IMR-90 (cell line): ENCODE results near the gene NDOR1. TPM values are rescaled to one million over a fixed set of nuclear protein-coding genes. Genes with fewer than 3 reads are reported as not detected.

Experiments used
- ATAC-seq: fragments of 200-7000 bp; cut with Tn5 transposase; 2 replicates; pipeline ENCODE4 v1.9.1; 2020; ENCODE audit warnings: low read depth, mild to moderate bottlenecking, moderate library complexity
- BruUV-seq: library from RNA; stranded (reverse); fragments of 400-500 nt; replicated peaks from 2 replicates; lab custom pipeline; 2021; lab: Mats Ljungman, UMichigan
- CTCF ChIA-PET: fragments of 300-600 bp; formaldehyde crosslinking; extraction: SDS; loops from one replicate; lab custom pipeline; 2021; ENCODE audit warnings: antibody characterized with exemption; lab: Yijun Ruan, JAX
- POLR2A ChIA-PET: fragments of 300-600 bp; sonication (Branson Sonifier 250); formaldehyde crosslinking; loops from one replicate; lab custom pipeline; 2022; ENCODE audit warnings: antibody characterized with exemption; ENCODE audit not compliant: unreplicated experiment; lab: Charles Lee
- DNase-seq: peaks from one replicate; pipeline ENCODE4 v3.0.0; 2013
- H2AFZ ChIP-seq: replicated peaks from 2 replicates; pipeline ENCODE3; 2013; ENCODE audit warnings: low read length, mild to moderate bottlenecking; ENCODE audit not compliant: poor library complexity
- H2AK5ac ChIP-seq: 2 replicates; pipeline ENCODE4 v1.6.1; 2013; ENCODE audit warnings: low read depth, low read length, inconsistent platforms
- H2AK9ac ChIP-seq: replicated peaks from 2 replicates; pipeline ENCODE3; 2013; ENCODE audit warnings: mild to moderate bottlenecking, low read depth, low read length, moderate library complexity; ENCODE audit not compliant: poor library complexity
- H2BK120ac ChIP-seq: 2 replicates; pipeline ENCODE4 v1.6.1; 2013; ENCODE audit warnings: low read depth, low read length, inconsistent platforms
- H2BK15ac ChIP-seq: 3 replicates; pipeline ENCODE4 v1.6.1; 2013; ENCODE audit warnings: low read depth, low read length, inconsistent platforms
- H2BK20ac ChIP-seq: 2 replicates; pipeline ENCODE4 v1.6.1; 2013; ENCODE audit warnings: low read depth, mild to moderate bottlenecking, inconsistent platforms, low read length, moderate library complexity
- H2BK5ac ChIP-seq: 2 replicates; pipeline ENCODE4 v1.6.1; 2013; ENCODE audit warnings: mild to moderate bottlenecking, low read depth, low read length, inconsistent platforms; ENCODE audit not compliant: poor library complexity, severe bottlenecking
- H3K14ac ChIP-seq: replicated peaks from 2 replicates; pipeline ENCODE4 v1.6.1; 2013; ENCODE audit warnings: low read depth, low read length, inconsistent platforms
- H3K18ac ChIP-seq: 2 replicates; pipeline ENCODE4 v1.6.1; 2013; ENCODE audit warnings: low read depth, low read length, control low read depth
- H3K23ac ChIP-seq: 2 replicates; pipeline ENCODE4 v1.6.1; 2013; ENCODE audit warnings: low read depth, low read length, inconsistent platforms
- H3K27ac ChIP-seq: 2 replicates; pipeline ENCODE4 v1.5.1; 2013; ENCODE audit warnings: mild to moderate bottlenecking, control low read depth, low read length; ENCODE audit not compliant: insufficient read depth
- H3K27me3 ChIP-seq: 2 replicates; pipeline ENCODE4 v1.6.1; 2013; ENCODE audit warnings: low read length; ENCODE audit not compliant: control insufficient read depth, insufficient read depth
- H3K36me3 ChIP-seq: 2 replicates; pipeline ENCODE4 v1.6.1; 2013; ENCODE audit warnings: low read length, mixed read lengths; ENCODE audit not compliant: control insufficient read depth, insufficient read depth
- H3K4ac ChIP-seq: 2 replicates; pipeline ENCODE4 v1.6.1; 2013; ENCODE audit warnings: low read depth, low read length, inconsistent platforms
- H3K4me1 ChIP-seq: 2 replicates; pipeline ENCODE4 v1.6.1; 2013; ENCODE audit warnings: low read length, mixed read lengths; ENCODE audit not compliant: control insufficient read depth, insufficient read depth
- H3K4me2 ChIP-seq: 2 replicates; pipeline ENCODE4 v1.6.1; 2013; ENCODE audit warnings: low read depth, mild to moderate bottlenecking, control low read depth, low read length, moderate library complexity
- H3K4me3 ChIP-seq: 2 replicates; pipeline ENCODE4 v1.5.1; 2013; ENCODE audit warnings: low read depth, mild to moderate bottlenecking, control low read depth, low read length, moderate library complexity; ENCODE audit not compliant: insufficient read depth
- H3K56ac ChIP-seq: 2 replicates; pipeline ENCODE4 v1.6.1; 2013; ENCODE audit warnings: low read length, inconsistent platforms; ENCODE audit not compliant: insufficient read depth; ENCODE audit errors: extremely low read depth
- H3K79me1 ChIP-seq, 2 experiments: 2 replicates each; pipeline ENCODE4 v1.6.1; 2013; ENCODE audit warnings: low read length in 2 of 2, inconsistent platforms in 1 of 2, low read depth in 1 of 2
- H3K9ac ChIP-seq: 2 replicates; pipeline ENCODE4 v1.6.1; 2013; ENCODE audit warnings: low read depth, low read length, control low read depth
- H3K9me1 ChIP-seq: 2 replicates; pipeline ENCODE4 v1.6.1; 2013; ENCODE audit warnings: low read length, inconsistent platforms; ENCODE audit not compliant: insufficient read depth
- H3K9me3 ChIP-seq: 2 replicates; pipeline ENCODE4 v1.6.1; 2013; ENCODE audit warnings: low read length; ENCODE audit not compliant: control insufficient read depth, insufficient read depth
- H4K20me1 ChIP-seq: 2 replicates; pipeline ENCODE4 v1.6.1; 2013; ENCODE audit warnings: low read length, inconsistent platforms; ENCODE audit not compliant: insufficient read depth
- H4K5ac ChIP-seq: 2 replicates; pipeline ENCODE4 v1.6.1; 2013; ENCODE audit warnings: mild to moderate bottlenecking, low read depth, low read length, control low read depth
- H4K8ac ChIP-seq, 2 experiments: 2 replicates each; pipeline ENCODE4 v1.6.1; 2013; ENCODE audit warnings: low read depth in 2 of 2, low read length in 2 of 2, control low read depth in 1 of 2, inconsistent platforms in 1 of 2
- H4K91ac ChIP-seq: 2 replicates; pipeline ENCODE4 v1.6.1; 2013; ENCODE audit warnings: low read depth, low read length, inconsistent platforms; ENCODE audit not compliant: insufficient read depth
- BHLHE40 ChIP-seq: fragments of 150-350 bp; IDR thresholded peaks from 2 replicates; pipeline ENCODE4 v1.6.1; 2016; ENCODE audit warnings: mild to moderate bottlenecking, low read depth, low read length
- CTCF ChIP-seq: conservative IDR thresholded peaks from 2 replicates; pipeline ENCODE4 v1.5.1; 2012; ENCODE audit warnings: mild to moderate bottlenecking, low read depth, low read length, improper control_type of control experiment
- NFE2L2 ChIP-seq: fragments of 150-350 bp; IDR thresholded peaks from 2 replicates; pipeline ENCODE4 v1.6.1; 2016; ENCODE audit warnings: low read depth, mild to moderate bottlenecking, low read length
- RCOR1 ChIP-seq: IDR thresholded peaks from 2 replicates; pipeline ENCODE4 v1.6.1; 2012; ENCODE audit warnings: mild to moderate bottlenecking, low read length, improper control_type of control experiment; ENCODE audit not compliant: insufficient replicate concordance
- RFX5 ChIP-seq: IDR thresholded peaks from 2 replicates; pipeline ENCODE4 v1.8.0; 2012; ENCODE audit warnings: low read depth, mild to moderate bottlenecking, low read length, moderate library complexity
- SMC3 ChIP-seq: fragments of 150-350 bp; IDR thresholded peaks from 2 replicates; pipeline ENCODE4 v1.6.1; 2016; ENCODE audit warnings: low read depth, mild to moderate bottlenecking, antibody characterized with exemption, low read length, moderate library complexity
- WGBS, 2 experiments: methylation state at CpG; one replicate each; pipeline versions ENCODE4 v1.1.5 to v1.1.7; 2013; ENCODE audit warnings: missing lambda C conversion rate in 2 of 2; ENCODE audit not compliant: insufficient read length in 1 of 2; ENCODE audit errors: extremely low coverage in 2 of 2; 5-methylcytosine and 5-hydroxymethylcytosine counted together
- dilution Hi-C: fragments of 300-500 bp; cut with HindIII; formaldehyde crosslinking; loops from one replicate; pipeline ENCODE4 v1.14.3; 2018; ENCODE audit warnings: low sequenced_read_pairs; ENCODE audit not compliant: unreplicated experiment
- in situ Hi-C: fragments of 300-500 bp; cut with MboI; formaldehyde crosslinking; loops from 3 replicates; pipeline ENCODE4 v1.14.3; 2019; ENCODE audit warnings: low sequenced_read_pairs, inconsistent platforms, mixed read lengths
- intact Hi-C: fragments of 100-400 bp; cut with micrococcal nuclease; formaldehyde crosslinking; loops from 2 replicates; pipeline ENCODE4 v1.10.0; 2022
- polyA plus RNA-seq, 3 experiments: library from polyadenylated mRNA; depleted of rRNA; stranded (reverse); fragments of >200 nt; gene quantifications; 2 replicates each; pipeline ENCODE4 v1.2.3, GENCODE V29; 2012; ENCODE audit warnings: low replicate concordance in 1 of 3
- total RNA-seq: library from RNA; depleted of rRNA; stranded (reverse); fragments of >200 nt; gene quantifications from 2 replicates; pipeline ENCODE4 v1.2.3, GENCODE V29; 2012

NDOR1 gene
- total and polyA plus RNA-seq, 2 of the 4 experiments (the other 2 are of a cell fraction): 0.90 to 10.6 TPM

- CTCF ChIA-PET: no interaction called here
- ATAC-seq (no peak), DNase-seq (no peak)
- H3K36me3 ChIP-seq: peaks cover 9% of the 10 kb centered on the region
- no peak overlapping the region for H2AFZ ChIP-seq
- no peak overlapping the region for H3K4ac ChIP-seq
- H3K14ac ChIP-seq: no peak overlapping the region
- H3K9me1 ChIP-seq: peaks cover 4% of the 10 kb centered on the region
- H3K4me3 ChIP-seq: no peak overlapping the region
- H3K79me1 ChIP-seq: peaks cover 3 to 17% of the 10 kb centered on the region in 2 experiments; a peak in 3 of 4 replicates
- H4K91ac ChIP-seq: no peak overlapping the region
- dilution Hi-C loops: no loop called here
- BruUV-seq: no TSS peak
- H3K9me3 ChIP-seq: no peaks in the 10 kb centered on the region
- H3K4me2 ChIP-seq: no peak overlapping the region
- H2BK5ac ChIP-seq: no peak overlapping the region
- peak overlapping the region; percentile 58 for H2AK9ac ChIP-seq
- H3K9ac ChIP-seq: no peak overlapping the region
- no CpG with 5 or more reads among the region's 6 CpGs for WGBS, 2 experiments
- H3K27ac ChIP-seq: no peak overlapping the region
- H2AK5ac ChIP-seq: no peak overlapping the region
- no peak overlapping the region for H4K8ac ChIP-seq
- no peak overlapping the region for H2BK120ac ChIP-seq
- H4K20me1 ChIP-seq: peaks cover 19% of the 10 kb centered on the region
- H3K27me3 ChIP-seq: no peaks in the 10 kb centered on the region
- in situ Hi-C loops: no loop called here
- H2BK15ac ChIP-seq: no peak overlapping the region
- H3K4me1 ChIP-seq: peaks cover 5% of the 10 kb centered on the region; the same call in 1 of the 2 replicates
- H4K5ac ChIP-seq: no peak overlapping the region
- no peak overlapping the region for H2BK20ac ChIP-seq
- no peak overlapping the region for H3K18ac ChIP-seq
- no peak overlapping the region for H3K56ac ChIP-seq
- intact Hi-C loops: no loop called here
- POLR2A ChIA-PET: no interaction called here
- TF ChIP-seq SMC3 (no peak), CTCF (no peak), RCOR1 (no peak), RFX5 (no peak), NFE2L2 (no peak), BHLHE40 (no peak)
- no peak overlapping the region for H3K23ac ChIP-seq
These were observed 42.3 kb downstream of the NDOR1 start for GRCh38 chr9:137247916-137248175.
